Activated CD4-positive, CD25-positive, alpha-beta regulatory T cell treated with anti-CD3 and anti-CD28 coated beads, Interleukin-2, amount 50 U/mL, for 72 hours (primary cell): Measurements from ENCODE around the gene CUX1.
"Not testable (repeated sequence)": the region's sequence is repeated elsewhere in the genome, so short reads cannot be mapped to it uniquely, and the experiment has no call there.

Experiments
- DNase-seq: peaks from one replicate; pipeline ENCODE4 v3.0.0; 2021

CUX1 gene

DNA sequence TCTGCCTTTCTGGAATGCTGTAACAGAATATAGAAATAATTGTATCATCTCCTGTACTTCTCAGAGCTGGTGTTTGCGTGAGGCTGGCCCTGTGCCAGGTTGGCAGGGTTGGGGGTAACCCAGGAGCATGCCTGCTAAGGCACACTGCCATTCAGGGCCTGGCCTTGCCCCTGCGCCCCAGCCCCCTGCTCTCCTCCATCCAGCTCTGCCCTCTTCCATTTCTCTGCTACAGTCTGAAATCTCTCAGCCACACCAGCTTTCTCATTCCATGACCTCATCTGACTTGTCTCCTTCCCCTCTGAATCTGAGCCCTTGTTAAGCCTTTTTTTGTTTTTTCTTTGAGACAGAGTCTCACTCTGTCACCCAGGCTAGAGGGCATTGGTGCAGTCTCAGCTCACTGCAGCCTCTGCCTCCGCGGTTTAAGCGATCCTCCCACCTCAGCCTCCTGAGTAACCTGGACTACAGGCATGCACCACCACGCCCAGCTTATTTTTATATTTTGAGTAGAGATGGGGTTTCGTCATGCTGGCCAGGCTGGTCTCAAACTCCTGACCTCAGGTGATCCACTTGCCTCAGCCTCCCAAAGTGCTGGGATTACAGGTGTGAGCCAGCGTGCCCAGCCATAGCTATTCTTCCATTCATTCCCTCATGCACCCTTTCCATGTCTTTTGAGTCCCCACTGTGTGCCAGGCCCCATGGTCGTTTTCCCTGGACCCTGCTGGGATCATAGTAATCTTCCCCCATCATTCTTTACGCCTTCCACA is 206.8 kb downstream of the CUX1 start:
- no peak for DNase-seq

DNA sequence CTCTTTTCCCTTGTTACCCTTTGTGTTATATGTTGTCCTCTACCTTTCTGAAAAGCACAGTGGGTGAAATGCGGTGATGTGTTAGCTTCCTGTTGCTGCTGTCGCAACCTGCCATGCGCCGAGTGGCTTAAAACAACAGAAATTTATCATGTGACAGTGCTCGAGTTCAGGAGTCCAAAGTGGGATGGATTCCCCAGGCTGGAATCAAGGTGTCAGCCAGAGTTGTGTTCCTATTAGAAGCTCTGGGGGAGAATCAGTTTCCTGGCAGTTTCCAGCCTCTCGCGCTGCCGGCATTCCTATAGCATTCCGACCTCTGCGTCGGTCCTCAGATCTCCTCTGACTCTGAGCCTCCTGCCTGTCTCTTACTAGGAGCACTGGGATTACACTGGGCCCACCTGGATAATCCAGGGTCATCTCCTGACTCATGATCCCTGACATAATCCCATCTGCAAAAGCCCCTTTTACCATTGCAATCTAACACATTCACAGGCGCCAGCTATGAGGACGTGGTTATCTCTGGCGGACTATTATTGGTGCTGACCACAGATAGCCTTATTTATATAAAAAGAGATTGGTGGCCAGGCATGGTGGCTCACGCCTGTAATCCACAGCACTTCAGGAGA is 207.5 kb downstream of the CUX1 start:
- no peak for DNase-seq

DNA sequence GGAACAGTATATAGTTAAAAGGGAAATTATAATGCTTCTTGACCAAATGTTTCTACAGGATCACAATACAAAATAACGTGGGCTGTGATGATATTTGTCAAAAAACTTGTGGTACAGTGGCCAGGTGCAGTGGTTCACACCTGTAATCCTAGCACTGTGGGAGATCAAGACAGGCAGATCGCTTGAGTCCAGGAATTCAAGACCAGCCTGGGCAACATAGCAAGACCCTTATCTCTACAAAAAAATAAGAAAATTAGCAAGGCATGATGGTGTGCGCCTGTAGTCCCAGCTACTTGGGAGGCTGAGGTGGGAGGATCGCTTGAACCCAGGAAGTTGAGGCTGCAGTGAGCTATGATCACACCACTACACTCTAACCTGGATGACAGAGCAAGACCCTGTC is 208.4 kb downstream of the CUX1 start:
- not testable (repeated sequence) for DNase-seq

DNA sequence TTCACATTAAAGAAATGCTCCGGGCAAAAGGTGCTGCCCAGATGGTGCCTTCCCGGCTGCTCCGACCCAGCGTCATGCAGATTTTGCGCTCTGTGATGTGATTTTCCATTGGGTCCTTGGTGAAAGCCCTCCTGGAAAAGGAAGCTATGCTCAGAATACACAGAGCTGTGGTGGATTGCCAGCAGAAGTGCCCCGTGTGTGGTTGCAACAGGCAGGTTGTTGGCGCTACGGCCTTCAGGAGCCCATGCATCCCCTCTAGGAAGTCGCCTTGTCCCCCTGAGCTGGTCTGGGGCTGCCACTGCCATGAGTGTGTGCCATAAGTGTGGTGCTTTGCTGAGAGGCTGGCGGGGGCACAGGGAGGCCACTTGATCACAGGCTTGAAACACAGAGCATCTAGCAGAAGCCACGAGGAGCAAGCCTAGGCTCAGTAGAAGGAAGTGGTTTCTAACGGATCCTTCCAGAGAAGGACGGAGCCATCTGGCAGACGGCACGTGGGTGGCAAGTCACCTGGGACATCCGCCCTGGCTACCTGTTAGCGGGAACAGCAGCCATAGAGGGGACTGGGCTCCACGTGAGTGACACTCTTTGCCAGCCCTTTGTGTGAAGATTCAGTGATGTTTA is 210.9 kb downstream of the CUX1 start:
- DNase-seq: no peak

DNA sequence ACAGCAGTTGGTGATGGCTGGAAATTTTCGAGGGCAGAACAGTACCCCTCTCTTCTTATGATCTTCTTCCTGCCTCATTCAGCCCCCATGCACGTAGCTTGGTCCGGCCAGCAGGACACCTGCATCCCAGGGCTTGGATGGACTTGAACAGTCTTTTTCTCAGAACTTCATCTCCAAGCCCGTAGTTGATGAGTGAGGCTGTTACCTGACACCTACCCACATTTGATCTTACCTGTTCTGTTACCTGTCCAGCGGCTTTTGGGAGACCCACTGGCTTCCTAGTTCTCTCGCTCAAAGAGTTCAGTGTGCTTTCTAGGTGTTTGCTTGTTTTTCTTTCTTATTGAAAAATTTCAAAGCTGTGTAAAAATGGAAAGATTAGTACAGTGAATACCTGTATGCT is 212.2 kb downstream of the CUX1 start:
- no peak for DNase-seq

DNA sequence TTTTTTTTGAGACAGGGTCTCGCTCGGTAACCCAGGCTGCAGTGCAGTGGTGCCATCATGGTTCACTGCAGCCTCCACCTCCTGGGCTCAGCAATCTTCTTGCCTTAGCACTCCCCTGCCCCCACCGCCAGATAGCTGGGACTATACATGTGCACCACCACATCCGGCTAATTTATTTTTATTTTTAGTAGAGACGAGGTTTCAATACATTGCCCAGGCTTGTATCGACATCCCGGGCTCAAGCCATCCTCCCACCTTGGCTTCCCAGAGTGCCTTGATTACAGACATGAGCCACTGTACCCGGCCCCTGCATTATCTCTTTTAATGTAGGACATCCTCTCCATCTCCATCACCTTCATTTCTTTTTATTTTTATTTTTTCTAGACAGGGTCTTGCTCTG is 213.3 kb downstream of the CUX1 start:
- no peak for DNase-seq

DNA sequence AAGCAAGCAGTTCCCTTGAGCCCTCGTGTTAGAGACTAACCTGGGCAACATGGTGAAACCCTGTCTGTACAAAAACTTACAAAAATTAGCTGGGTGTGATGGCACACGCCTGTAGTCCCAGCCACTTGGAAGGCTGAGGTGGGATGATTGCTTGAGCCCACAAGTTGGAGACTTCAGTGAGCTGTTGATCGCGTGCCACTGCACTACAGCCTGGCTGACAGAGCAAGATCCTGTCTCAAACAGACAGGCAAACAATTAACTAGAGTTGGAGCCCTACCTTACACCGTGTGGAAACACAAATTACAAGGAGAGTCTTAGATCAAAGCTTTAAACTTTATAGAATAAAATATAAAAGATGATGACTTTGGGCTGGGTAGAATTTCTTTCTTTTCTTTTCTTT is 219.5 kb downstream of the CUX1 start:
- DNase-seq: no peak

DNA sequence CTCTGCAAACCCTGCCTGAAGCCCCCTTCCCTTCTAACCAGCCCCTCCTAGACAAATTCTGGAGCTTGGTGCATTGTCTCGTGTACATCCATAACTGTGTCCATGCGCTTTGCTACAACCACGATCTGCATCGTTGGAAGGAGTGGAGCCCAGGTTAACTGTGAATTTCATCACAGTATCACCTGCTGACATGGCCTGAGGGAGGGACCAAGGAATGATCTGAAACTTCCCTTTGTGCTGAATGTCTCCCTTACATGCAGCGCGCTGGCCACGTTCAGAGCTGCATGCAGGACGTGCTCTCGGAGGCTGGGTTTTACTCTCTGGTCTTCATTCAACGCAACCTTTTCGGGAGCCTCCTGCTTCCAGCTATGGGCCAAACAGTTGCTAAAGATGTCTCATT is 222.3 kb downstream of the CUX1 start:
- DNase-seq: no peak

DNA sequence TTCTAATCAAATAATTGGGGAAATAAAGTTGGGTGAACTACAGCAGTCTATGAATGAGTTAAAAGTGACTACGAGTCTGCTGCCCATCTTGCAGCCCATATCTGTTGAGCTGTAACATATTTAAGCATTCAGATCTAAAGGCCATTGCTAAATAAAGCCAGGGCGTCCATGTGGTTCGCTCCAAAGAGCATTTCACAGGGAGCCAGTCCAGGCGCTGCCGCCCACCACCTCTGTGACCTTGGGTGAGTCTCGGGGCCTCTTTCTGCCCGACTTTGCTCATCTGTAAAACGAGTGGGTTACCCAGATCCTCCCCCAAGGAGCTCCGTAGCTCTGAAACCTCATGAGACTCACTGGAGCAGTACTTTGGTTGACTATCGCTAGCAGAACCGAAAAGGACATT is 223.1 kb downstream of the CUX1 start:
- no peak for DNase-seq

DNA sequence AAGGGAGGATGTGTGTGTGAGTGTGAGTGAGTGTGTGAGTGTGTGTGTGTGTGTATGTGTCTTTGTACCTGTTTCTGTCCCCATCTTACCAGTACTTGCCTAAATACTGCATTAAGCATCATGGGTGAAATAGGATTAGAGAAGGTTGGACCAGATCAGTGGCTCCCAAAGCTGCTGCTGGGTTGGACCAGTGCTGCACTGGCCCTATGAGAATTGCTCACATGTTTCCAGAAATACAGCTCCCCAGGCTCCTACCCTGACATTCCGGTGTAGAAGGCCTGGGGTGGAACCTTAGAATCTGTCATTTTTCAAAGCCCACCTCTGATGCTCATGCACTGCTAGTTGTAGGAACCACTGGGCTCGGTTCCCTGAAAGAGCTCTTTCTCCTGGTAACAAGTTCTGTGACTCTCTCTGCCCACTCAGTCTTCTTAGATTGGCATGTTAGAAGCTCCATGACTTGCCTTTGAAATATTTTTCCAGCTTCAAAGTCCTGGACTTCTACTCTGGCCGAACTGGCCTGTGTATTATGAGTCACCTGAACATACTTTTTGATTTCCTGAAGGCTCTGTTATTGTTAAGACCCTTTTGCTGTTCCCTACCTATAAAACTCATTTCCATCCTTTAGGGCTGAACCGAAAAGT is 224.7 kb downstream of the CUX1 start:
- no peak for DNase-seq

DNA sequence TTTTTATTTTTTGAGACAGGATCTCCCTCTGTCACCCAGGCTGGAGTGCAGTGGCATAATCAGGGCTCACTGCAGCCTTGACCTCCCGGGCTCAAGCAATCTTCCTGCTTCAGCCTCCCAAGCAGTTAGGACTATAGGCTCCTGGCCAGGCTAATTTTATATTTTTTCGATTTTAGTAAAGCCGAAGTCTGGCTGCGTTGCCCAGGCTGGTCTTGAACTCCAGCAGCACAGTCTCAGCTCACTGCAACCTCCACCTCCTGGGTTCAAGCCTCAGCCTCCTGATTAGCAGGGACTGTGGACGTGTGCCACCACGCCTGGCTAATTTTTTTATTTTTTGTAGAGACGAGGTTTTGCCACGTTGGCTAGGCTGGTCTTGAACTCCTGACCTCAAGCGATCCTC is 225.4 kb downstream of the CUX1 start:
- DNase-seq: not testable (repeated sequence)

DNA sequence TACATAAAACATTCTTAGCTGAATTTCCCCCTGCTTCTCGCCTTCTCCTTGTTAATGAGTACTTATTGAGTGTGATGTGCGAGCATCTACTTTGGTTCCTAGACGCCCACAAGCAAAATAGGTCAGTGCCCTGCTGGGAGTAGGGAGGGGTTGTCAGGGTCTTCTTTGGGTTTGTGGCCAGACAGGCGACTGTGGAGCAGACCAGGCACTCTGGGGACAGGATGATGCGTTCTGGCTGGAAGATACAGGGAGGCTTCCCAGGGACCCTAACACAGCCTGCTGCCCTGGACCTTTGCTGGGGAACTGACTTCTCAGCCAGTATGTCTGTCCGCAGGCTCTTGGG is 227.2 kb downstream of the CUX1 start:
- DNase-seq: no peak

DNA sequence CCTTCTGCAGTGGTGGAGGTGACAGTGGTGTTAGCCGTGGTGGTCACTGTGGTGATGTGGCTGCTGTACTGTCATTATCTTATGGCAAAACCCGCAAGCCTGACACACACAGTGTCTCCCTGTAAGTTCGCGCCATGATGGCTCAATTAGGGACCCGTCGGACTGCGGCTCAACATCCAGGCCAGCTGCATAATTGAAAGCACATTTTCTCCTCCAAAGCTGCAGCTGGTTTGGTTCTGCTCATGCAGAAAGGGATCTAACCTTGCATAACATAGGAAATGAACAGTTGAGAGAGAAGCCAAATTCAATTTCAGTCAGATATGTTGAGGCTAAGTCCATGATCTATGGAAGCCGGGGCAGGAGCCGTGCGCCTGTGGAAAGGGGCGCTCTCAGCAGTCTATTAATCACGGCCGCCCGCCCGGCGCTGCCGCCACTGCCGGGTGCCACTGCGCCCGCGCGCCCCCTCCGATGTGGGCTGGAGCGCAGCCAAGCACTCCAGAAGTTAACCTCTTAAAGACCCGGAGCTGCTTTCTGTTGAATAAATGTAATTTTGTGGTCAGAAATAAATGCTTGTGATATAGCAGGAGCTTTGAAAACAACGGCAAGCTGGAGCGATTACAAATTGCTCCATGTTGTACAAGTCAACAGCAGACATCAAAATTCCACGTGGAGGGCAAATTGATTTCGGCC is 227.7 kb downstream of the CUX1 start:
- no peak for DNase-seq

DNA sequence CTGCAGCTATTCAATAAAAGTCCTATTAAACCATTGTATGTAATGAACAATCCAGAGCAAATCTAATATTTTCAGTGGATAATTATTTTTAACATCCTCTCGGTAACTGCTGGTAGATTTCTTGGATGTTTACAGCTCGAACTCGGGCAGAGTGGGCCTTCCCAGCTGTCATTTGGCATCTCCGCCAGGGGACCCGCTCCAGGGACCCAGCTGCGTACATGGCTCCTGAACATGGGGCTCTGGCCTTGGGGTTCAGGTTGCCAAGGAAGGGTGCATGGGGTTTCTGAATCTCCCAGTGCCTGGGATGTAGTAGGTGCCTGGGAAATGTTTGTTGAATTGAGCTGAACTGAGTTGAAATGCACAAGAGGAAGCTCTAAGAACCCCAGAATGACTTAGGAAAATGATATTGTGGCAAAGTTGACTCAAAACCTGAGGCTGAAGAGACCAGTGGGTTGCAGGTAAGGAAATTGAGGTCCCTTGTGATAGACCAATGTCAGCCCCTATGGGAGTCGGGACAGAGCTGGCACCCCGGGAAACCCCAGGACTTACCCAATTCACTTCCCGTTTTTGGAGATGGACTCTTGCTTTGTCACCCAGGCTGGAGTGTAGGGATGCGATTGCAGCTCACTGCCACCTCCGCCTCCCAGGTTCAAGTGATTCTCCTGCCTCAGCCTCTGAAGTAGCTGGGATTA is 228.4 kb downstream of the CUX1 start:
- no peak for DNase-seq

DNA sequence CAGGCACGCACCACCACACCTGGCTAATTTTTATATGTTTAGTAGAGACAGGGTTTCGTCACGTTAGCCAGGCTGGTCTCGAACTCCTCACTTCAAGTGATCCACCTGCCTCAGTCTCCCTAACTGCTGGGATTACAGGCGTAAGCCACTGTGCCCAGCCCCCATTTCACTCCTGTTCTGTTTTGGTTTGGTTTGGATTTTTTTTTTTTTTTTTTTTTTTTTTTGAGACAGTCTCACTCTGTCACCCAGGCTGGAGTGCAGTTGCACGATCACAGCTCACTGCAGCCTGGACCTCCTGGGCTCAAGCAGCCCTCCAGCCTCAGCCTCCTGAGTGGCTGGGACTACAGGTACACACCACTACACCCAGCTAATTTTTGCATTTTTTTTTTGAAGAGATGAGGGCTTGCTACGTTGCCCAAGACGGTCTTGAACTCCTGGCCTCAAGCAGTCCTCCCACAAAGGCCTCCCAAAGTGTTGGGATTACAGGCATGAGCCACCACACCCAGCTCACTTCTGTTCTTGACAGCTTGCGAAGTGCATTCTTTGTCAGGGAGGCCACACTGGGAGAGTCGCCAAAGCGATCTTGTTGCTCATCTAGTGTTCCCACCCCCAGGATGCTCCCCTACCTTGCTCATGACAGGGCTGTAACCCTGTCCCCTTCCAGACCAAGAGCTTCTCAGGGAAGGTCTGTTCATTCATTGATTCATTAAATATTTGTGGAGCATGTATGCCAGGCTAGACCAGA is 229.1 kb downstream of the CUX1 start:
- DNase-seq: no peak

DNA sequence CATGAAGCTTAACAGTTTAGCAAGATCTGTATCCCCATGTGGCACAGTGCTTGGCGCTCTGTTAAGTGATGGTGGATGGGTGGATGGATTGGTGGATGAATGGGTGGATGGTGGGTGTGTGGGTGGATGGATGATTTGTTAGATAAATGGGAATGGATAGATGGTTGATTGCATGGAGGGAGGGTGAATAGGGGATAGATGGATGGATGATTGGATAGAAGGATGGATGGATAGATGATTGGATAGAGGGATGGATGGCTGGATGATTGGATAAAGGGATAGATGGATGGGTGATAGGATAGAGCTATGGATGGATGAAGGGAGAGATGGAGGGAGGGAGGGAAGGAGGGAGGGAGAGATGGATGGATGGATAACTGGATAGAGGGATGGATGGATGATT is 229.7 kb downstream of the CUX1 start:
- no peak for DNase-seq

DNA sequence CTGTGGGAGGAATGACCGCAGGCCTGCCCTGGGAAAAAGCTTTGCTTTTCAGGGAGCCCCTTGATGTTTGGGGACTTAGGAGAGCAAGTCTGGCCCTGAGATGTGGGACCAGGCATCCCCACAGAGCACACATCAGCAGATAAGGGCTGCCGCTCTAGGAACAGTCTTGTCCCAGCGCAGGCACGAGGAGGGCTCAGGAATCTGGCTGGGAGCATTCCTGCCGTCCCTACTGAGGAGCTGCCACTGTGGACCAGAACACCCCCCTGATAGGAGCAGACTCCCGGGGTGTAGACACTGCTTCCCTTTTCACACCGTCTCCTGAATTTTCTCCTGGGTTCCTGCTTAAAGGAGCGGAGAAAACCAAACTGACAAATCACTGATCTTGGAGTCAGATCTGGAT is 232.3 kb downstream of the CUX1 start:
- DNase-seq: no peak

DNA sequence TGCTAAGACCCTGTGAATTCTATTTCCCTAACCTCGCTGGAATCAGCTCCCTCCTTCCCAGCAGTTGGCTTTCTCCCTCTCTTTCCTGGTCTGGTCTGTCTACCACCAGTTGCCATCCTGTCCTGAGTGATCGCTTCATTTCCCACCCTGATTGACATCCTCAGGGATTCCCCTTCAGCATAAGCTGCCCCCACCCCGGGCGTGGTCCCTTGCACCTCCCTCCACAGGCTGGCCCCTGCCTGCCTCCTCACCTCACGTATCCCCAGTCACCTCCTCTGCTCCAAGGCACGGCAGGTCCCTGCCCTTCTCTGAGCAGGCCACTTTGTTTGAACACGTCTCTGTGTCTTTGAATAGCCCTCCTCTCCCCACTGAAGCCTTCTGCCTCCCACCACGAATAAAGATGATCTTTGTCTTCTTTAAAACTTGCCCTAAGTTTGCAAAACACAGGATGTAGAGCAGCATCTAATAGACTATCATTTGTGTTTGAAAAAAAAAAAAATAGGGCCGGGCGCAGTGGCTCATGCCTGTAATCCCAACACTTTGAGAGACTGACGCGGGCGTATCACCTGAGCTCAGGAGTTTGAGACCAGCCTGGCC is 233.5 kb downstream of the CUX1 start:
- no peak for DNase-seq

DNA sequence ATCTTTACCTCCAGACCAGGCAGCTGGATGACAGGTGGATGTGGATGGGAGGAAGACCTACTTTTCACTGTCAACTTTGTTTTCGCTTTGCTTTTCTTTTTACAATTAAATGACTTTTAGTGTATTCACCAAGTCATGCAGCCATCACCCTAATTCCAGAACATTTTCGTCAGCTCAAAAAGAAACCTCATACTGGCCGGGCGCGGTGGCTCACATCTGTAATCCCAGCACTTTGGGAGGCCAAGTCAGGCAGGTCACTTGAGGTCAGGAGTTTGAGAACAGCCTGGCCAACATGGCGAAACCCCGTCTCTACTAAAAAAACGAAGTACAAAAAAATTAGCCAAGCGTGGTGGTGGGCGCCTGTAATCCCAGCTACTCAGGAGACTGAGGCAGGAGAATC is 234.3 kb downstream of the CUX1 start:
- not testable (repeated sequence) for DNase-seq

DNA sequence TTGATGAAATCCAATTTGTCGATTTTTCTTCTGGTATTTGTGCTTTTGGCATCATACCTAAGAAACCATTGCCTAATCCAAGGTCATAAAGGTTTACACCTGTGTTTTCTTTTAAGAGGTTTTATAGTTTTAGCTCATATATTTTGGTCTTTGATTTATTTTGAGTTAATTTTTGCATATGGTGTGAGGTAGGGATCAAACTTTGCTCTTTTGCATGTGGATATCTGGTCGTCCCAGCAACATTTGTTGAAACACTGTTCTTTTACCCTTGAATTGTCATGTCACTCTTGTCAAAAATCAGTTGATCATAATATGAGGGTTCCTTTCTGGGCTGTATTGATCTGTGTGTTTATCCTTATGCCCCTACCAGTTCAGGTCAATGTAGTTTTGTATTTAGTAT is 236.7 kb downstream of the CUX1 start:
- DNase-seq: no peak

DNA sequence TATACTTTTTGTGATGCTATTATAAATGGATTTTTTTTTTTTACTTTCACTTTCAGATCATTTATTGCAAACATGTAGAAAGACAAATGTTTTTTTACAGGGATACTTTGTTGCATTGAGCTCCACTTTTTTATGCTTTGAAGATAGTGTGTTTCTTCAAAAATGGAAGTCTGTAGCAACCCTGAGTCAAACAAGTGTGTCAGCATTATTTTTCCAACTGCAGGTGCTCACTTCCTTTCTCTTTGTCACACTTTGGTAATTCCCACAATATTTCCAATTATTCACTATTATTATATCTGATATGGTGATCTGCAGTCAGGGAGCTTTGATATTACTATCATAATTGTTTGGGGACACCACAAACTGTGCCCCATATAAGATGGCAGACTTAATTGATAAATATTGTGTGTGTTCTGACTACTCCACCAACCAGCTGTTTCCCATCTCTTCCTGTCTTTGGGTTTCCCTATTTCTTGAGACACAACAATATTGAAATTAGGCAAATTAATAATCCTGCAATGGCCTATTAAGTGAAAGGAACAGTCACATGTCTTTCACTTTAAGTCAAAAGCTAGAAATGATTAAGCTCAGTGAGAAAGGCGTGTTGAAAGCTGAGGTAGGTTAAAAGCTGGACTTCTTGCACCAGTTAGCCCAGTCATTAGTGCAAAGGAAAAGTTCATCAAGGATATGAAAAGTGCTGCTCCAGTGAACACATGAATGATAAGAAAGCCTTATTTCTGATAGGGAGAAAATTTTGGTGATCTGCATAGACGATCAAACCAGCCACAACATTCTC is 238.0 kb downstream of the CUX1 start:
- no peak for DNase-seq
